GM12878 (cell line): ENCODE data around the gene NCR2. TPM values are rescaled to one million over a fixed set of nuclear protein-coding genes. Genes with fewer than 3 reads are reported as not detected.
A peak's percentile ranks its signal among the peaks of the same experiment; 100 is the strongest.

Source experiments
- CUX1 ChIP-seq: IDR thresholded peaks from 2 replicates; pipeline ENCODE4 v1.6.1; 2012; ENCODE audit warnings: improper control_type of control experiment, low read depth, low read length; ENCODE audit not compliant: insufficient replicate concordance
- E4F1 ChIP-seq: fragments of 450-650 bp; IDR thresholded peaks from 2 replicates; pipeline ENCODE4 v1.6.1; 2018; ENCODE audit warnings: borderline replicate concordance, mild to moderate bottlenecking; ENCODE audit not compliant: partially characterized antibody
- HDGF ChIP-seq: fragments of 450-650 bp; IDR thresholded peaks from 2 replicates; pipeline ENCODE4 v1.6.1; 2016; ENCODE audit warnings: antibody characterized with exemption
- IRF4 ChIP-seq: IDR thresholded peaks from 2 replicates; pipeline ENCODE4 v1.6.1; 2011; ENCODE audit warnings: low read depth, low read length
- KLF5 ChIP-seq: fragments of 450-650 bp; IDR thresholded peaks from 2 replicates; pipeline ENCODE4 v1.6.1; 2014; ENCODE audit warnings: mild to moderate bottlenecking; ENCODE audit not compliant: partially characterized antibody
- NR2F1 ChIP-seq: fragments of 450-650 bp; conservative IDR thresholded peaks from 2 replicates; pipeline ENCODE4 v1.6.1; 2017; ENCODE audit warnings: mild to moderate bottlenecking
- RB1 ChIP-seq: fragments of 450-650 bp; formaldehyde crosslinking; IDR thresholded peaks from 2 replicates; pipeline ENCODE4 v1.6.1; 2017; ENCODE audit warnings: mild to moderate bottlenecking, borderline replicate concordance
- RELA ChIP-seq: fragments of 450-650 bp; IDR thresholded peaks from 2 replicates; pipeline ENCODE4 v1.8.0; 2014; ENCODE audit warnings: borderline replicate concordance; ENCODE audit not compliant: partially characterized antibody
- SMARCA5 ChIP-seq: fragments of 450-650 bp; IDR thresholded peaks from 2 replicates; pipeline ENCODE4 v1.6.1; 2017; ENCODE audit warnings: mild to moderate bottlenecking
- WRNIP1 ChIP-seq: IDR thresholded peaks from 2 replicates; pipeline ENCODE4 v1.6.1; 2011; ENCODE audit warnings: low read depth, low read length, improper control_type of control experiment, borderline replicate concordance
- ZNF687 ChIP-seq: fragments of 450-650 bp; IDR thresholded peaks from 2 replicates; pipeline ENCODE4 v1.6.1; 2017; ENCODE audit warnings: mild to moderate bottlenecking, moderate library complexity
- ZSCAN29 ChIP-seq: fragments of 450-650 bp; IDR thresholded peaks from 2 replicates; pipeline ENCODE4 v1.6.1; 2017; ENCODE audit warnings: mild to moderate bottlenecking, moderate library complexity
- polyA plus RNA-seq, 11 experiments: library from polyadenylated mRNA; depleted of rRNA in 4 of 11; unstranded in 6 of 11; stranded (reverse) in 5 of 11; fragments of >200 nt; fragmentation: Nextera tagmentation in 4 of 11; fragmentation: Illumina TruSeq in 1 of 11; extraction: Ambion mirVana in 4 of 11; extraction: Trizol in 1 of 11; gene quantifications; 1 replicate in 1 of 11; 2 replicates in 10 of 11; pipeline versions ENCODE4 v1.2.1 to v1.2.3, GENCODE V29; 2011 to 2016; ENCODE audit warnings: inconsistent platforms in 2 of 11, missing spikeins in 2 of 11, low read depth in 1 of 11
- total RNA-seq, 4 experiments: library from RNA; depleted of rRNA in 3 of 4; stranded (reverse); fragments of >200 nt in 3 of 4; fragmentation: Illumina TruSeq in 1 of 4; extraction: Trizol in 1 of 4; gene quantifications; 2 replicates each; pipeline versions ENCODE4 v1.2.1 to v1.2.3, GENCODE V29; 2013 to 2021

Gene NCR2
- total and polyA plus RNA-seq, 10 of the 15 experiments (the other 5 are each of a cell fraction or from before 2014, with no cell fraction given), result 0.21 to 0.53 TPM; not detected in 8

GRCh38 chr6:41318654-41319565, 16.5 kb upstream of the NCR2 start (continued):
- TF ChIP-seq E4F1 (peak; percentile 3), RELA (peak; percentile 24), ZNF687 (peak; percentile 83; the same call in 1 of the 2 replicates), CUX1 (no peak), RB1 (peak; percentile 66; the same call in 1 of the 2 replicates), WRNIP1 (peak; percentile 86; the same call in 1 of the 2 replicates), NR2F1 (peak; percentile 33; the same call in 1 of the 2 replicates), KLF5 (peak; percentile 49), IRF4 (peak; percentile 67), HDGF (peak; percentile 95; the same call in 1 of the 2 replicates), ZSCAN29 (no peak), SMARCA5 (peak; percentile 97)
- TF ChIP-seq, all 136 proteins: peak for 49
